HG03095 (cell line): ENCODE results near the gene PCK2.

ENCODE experiments used
- ATAC-seq: cut with Tn5 transposase; IDR thresholded peaks from one replicate; pipeline ENCODE4 v1.9.1; 2021; ENCODE audit warnings: moderate library complexity; ENCODE audit not compliant: unreplicated experiment

The PCK2 gene

GRCh38 chr14:24074625-24075484 is 19.3 kb upstream of the PCK2 start:
- ATAC-seq = peak; percentile 15

DNA sequence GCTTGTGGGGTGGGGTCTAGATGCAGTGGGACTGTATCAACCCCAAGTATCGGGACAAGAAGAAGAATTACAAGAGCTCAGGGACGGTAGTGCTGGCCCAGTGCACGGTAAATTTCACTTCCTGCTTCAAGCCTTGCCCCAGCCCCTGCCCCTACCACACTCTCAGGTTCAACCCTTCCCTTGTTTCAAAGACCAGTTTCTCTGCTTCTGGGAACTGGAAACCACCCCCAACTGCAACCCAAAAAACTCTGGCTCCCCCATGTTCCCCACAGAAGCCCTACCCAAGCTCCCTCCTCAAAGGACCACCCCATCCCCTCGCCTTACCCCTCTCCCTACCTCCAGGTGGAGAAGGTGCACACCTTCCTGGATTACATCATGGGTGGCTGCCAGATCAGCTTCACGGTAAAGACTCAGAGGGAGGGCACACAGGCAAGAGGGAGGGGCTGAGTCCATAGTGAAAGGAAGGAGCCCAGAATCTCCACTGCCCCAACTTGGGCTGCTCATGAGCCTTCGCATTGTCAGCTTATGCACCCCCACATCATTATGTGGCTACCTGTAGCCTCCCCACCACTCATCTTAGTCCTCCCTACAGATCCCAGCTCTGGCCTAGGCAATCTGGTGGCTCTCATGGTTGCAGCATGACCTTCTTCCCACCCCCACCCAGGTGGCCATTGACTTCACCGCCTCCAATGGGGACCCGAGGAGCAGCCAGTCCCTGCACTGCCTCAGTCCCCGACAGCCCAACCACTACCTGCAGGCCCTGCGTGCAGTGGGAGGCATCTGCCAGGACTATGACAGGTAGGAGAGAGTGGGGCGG is 18.4 kb upstream of the PCK2 start:
- ATAC-seq = peak; percentile 67

- no peak for ATAC-seq
Observed at GRCh38 chr14:24076302-24076601, 17.9 kb upstream of the PCK2 start.

GRCh38 chr14:24077086-24077485 is 17.0 kb upstream of the PCK2 start:
- ATAC-seq = no peak

DNA sequence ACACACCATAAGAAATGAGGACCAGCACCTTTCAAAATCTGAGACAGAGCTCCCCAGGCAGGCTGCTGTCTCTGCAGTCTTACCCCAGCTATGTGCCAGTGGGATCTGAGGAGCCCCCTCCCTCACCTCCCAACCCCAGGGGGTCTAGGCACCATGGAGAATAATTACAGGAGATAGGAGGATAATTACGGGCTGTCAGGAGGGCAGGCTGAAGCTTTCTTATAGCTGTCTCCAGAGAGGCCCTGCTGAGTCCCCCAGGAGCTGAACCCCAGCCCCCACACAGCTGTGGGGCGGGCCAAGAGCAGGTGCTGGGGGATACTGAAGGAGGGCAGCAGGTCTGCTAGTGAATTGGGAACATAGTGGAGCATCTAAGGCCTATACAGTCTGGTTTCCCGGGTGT is 16.0 kb upstream of the PCK2 start:
- ATAC-seq = no peak

DNA sequence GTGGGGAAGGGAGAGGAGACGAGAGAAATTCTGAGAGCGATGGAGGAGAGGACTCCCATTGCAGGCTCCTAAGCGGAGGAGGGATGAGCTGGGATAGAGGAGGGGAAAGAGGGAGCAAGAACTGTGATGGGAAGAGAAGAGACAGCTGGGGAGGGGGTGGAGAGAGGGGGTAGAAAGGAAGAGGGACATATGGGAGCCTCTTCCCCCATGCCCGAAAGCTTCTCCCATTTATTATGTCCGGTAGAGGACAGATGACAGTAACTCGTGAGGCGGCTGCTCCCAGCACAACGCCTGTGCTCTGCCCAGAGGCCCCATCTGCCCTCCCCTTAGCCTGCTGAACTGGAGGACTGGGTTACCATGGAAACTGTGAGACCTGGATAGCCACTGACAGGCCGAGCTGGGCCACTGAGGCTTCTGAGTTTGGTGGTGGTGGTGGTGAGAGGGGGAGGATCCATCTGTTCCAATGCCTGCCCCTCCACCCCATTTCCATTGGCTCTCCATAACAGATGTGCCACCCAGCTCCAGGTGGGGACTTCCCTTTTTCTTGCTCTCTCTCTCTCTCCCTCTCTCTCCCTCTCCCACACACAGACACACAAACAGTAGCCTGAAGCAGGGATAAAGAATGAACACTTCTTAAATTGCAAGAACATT is 14.5 kb upstream of the PCK2 start:
- no peak for ATAC-seq

GRCh38 chr14:24080142-24080530 is 14.0 kb upstream of the PCK2 start:
- ATAC-seq = no peak

DNA sequence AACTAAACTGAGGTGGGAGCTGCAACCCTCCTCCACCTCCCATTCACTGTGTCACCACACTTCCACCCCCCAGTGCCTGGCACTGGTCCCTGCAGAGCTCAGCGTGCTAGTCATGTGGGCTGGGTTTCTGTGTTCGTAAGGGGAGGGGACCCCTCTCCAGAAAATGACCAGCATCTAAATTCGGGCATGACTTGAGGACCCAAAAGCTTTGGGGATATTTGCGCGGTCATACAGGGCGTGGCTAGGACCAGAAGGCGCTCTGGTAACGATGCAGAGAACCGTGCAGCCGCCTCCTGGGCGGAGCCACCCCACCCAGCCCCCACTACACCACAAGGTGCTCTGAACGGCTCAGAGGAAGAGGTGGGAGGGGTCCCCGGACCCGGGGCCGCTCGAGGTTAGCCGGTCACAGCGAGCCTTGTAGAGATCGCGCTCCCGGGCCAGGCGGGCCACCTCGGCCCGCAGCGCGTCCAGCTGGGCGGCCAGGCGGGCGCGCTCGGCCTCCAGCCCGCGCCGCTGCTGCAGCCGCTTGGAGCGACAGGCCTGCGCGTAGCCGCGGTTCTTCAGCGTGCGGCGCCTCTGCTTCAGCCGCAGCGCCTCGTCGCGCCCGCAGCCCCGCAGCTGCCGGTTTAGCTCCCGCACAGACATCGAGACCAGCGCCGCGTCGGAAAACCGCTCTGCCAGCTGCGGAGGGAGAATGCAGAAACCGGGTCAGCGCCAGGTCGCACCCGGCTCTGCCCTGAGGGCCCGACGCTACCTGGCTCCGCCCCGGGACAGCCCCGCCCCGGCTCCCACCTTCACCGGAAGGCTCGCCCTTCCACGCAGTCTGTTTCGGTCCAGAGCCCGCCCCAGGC is 13.0 kb upstream of the PCK2 start:
- ATAC-seq = peak; percentile 92

DNA sequence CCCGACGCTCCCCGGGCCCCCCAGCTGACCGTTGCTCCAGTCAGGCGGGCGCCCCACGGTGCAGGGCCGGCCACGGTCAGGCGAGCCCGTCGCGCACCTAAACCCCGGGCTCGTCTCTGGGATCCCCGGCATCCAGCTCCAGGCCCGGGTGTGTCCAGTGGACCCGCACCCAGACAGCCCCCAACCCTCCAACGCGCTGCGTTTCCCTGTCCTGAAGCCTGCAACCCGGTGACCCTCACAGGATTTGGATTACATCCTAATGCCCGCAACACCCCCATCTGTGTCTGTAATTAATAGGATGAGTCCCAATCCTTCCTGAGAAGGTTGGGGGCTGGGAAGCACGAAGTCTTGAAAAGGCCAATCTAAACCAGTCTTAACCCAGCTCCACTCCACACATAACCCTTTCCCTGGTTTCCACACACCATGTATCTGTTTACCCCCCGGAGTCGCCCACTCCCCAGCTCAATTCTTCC is 12.3 kb upstream of the PCK2 start:
- ATAC-seq = no peak

DNA sequence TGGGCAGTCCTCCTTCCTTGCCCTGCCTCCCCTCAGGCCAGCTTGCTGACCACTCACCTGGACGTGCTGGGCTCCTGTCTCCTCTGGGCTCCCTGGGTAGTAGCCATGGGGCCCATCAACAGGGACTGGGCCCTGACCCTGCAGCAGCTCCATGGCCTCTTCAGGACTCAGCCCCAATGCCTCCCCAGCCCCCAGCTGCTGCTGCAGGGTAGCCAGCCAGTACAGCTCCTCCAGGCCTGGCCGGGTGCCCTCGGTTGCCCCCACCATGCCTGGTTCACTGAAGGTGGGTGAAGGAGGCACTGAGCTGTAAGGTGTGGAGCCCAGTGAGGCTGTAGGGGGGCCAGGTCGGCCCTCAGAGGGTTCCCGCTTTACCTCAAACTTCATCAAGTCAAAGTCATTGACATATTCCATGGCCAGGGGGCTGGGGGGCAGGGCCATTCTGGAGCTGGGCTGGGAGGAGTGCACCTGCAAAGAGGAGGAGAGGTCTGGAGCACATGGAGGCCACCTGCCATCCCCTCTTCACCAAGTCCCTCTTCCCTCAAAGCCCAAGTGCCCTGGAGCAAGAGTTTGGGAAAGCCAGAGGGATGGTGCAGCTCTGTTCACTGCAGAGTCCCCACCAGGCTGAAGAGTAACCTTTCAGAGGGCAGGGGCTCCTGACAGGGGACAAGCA is 11.6 kb upstream of the PCK2 start:
- no peak for ATAC-seq

DNA sequence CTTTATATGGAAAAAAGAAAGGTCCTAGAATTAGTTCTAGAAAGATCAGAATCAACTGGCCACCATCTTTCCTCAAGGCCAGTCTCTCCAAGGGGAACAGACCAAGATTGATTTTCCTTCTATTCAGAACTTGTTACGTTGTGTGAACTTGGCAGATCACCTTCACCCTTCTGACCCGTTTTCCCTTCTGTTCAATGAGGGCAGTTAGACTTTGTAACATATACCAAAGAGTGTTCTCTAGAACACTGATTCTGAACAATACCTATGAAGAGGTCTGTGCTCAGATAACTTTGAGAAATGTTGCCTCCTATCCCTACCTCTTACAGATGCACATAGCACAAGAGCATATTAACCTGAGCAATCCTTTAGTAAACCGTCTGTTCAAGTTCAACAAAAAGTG is 10.6 kb upstream of the PCK2 start:
- ATAC-seq = no peak

- no peak for ATAC-seq
Observed at GRCh38 chr14:24084440-24084839, 9.7 kb upstream of the PCK2 start.

DNA sequence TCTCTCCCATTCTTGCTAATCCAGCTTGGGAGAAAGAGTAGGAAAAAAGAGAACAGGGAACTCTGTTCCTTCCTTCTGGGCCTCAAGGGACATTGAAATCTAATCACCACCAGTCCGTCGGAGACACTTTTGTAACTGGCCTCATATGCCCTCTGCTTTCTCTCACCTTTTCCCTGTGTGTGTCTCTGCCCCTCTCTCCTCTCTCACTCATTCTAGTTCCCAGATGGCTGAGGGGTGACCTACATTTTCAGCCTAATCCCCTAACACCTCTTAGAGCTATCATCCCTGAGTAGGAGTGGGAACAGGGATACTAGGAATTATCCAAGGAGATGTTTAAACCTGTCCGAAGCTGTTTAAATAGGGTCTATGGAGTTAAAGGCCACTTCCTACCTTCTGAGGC is 8.9 kb upstream of the PCK2 start:
- ATAC-seq = no peak

DNA sequence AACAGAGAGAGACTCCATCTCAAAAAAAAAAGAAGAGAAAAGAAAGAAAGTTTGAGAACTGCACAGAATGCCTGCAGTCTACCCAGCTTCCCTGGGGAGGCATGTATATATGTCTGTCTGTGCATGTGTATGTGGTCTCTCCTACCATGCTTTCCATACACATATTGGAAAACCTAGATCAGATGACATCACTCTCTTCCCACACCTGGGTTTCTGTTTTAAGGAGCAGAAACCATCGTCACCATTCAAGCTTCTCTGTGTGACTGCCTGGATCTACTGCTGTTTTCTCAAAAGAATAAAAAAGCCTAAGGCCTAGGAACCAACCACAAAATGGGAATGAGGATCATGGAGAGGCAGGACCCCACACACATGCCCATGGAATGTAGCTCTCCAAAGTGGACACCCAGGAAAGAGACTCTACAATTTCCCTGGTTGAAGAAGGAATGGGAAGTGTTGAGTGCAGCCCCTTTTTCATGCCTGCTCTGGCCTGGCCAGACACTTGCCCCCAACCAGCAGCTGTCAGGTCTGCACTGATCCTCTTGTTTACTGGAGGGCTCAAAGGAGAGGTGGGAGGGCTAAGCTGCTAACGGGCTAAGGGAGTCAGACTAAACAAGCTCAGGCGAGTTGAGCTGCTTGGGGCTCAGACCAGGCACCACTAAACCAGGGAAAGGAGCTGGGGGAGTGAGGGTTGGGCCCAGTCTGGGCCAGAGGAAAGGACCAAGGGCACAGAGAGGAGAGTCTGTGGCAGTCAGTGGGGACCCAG is 7.7 kb upstream of the PCK2 start:
- no peak for ATAC-seq

GRCh38 chr14:24087004-24087403 is 7.1 kb upstream of the PCK2 start:
- ATAC-seq = no peak

- ATAC-seq = no peak
Observed at GRCh38 chr14:24088095-24088494, 6.0 kb upstream of the PCK2 start.

GRCh38 chr14:24089890-24090289 is 4.2 kb upstream of the PCK2 start:
- ATAC-seq = no peak

- ATAC-seq = no peak
Observed at GRCh38 chr14:24092110-24092504, 2.0 kb upstream of the PCK2 start.

GRCh38 chr14:24092505-24093206 is 1.5 kb upstream of the PCK2 start:
- no peak for ATAC-seq
